Keratinocyte (primary cell): ENCODE measurements around the gene TMA7. TPM values are rescaled to one million over a fixed set of nuclear protein-coding genes. Genes with fewer than 3 reads are reported as not detected.
A peak's percentile ranks its signal among the peaks of the same experiment; 100 is the strongest.
"Not testable (repeated sequence)": the region's sequence is repeated elsewhere in the genome, so short reads cannot be mapped to it uniquely, and the experiment has no call there.

ENCODE experiments used
- DNase-seq: peaks from one replicate; pipeline ENCODE4 v3.0.0-alpha.2; 2011; ENCODE audit warnings: low read depth, missing footprints, low spot score
- FAIRE-seq: peaks from 2 replicates; lab custom pipeline; 2011; peaks lifted over from hg19 to GRCh38; lab: Jason Lieb, UNC
- H2AFZ ChIP-seq: 2 replicates; pipeline ENCODE4 v1.6.0; 2012; ENCODE audit warnings: low read length, control low read depth, inconsistent platforms; ENCODE audit not compliant: control insufficient read depth
- H3K27ac ChIP-seq: 2 replicates; pipeline ENCODE4 v1.5.1; 2011; ENCODE audit warnings: low read length; ENCODE audit not compliant: control insufficient read depth, insufficient read depth
- H3K27me3 ChIP-seq: 3 replicates; pipeline ENCODE4 v1.6.0; 2011; ENCODE audit warnings: low read length; ENCODE audit not compliant: control insufficient read depth, insufficient read depth; ENCODE audit errors: extremely low read depth
- H3K36me3 ChIP-seq, 2 experiments: 2 replicates in 1 of 2; 3 replicates in 1 of 2; pipeline ENCODE4 v1.5.1; 2011; ENCODE audit warnings: low read length in 2 of 2, mild to moderate bottlenecking in 1 of 2; ENCODE audit not compliant: control insufficient read depth in 2 of 2, insufficient read depth in 2 of 2; ENCODE audit errors: extremely low read depth in 1 of 2
- H3K4me1 ChIP-seq: 3 replicates; pipeline ENCODE4 v1.5.1; 2011; ENCODE audit warnings: low read length; ENCODE audit not compliant: control insufficient read depth, insufficient read depth; ENCODE audit errors: extremely low read depth
- H3K4me2 ChIP-seq: 3 replicates; pipeline ENCODE4 v1.6.0; 2011; ENCODE audit warnings: low read depth, low read length; ENCODE audit not compliant: control insufficient read depth, insufficient read depth; ENCODE audit errors: extremely low read depth
- H3K4me3 ChIP-seq, 3 experiments: fragments of 200-600 bp in 1 of 3; sonication (generic) in 1 of 3; 2 replicates in 2 of 3; 3 replicates in 1 of 3; pipeline ENCODE4 v1.5.1; 2011 to 2016; ENCODE audit warnings: low read length in 3 of 3, mild to moderate bottlenecking in 3 of 3, control low read depth in 2 of 3, inconsistent platforms in 1 of 3, low read depth in 1 of 3, mixed read lengths in 1 of 3, mixed run types in 1 of 3, moderate library complexity in 1 of 3; ENCODE audit not compliant: control insufficient read depth in 2 of 3, insufficient read depth in 2 of 3; ENCODE audit errors: extremely low read depth in 1 of 3
- H3K79me2 ChIP-seq: 2 replicates; pipeline ENCODE4 v1.6.0; 2012; ENCODE audit warnings: low read length; ENCODE audit not compliant: control insufficient read depth, insufficient read depth
- H3K9ac ChIP-seq: 3 replicates; pipeline ENCODE4 v1.6.0; 2011; ENCODE audit warnings: low read length; ENCODE audit not compliant: control insufficient read depth, insufficient read depth; ENCODE audit errors: extremely low read depth
- H3K9me1 ChIP-seq: 3 replicates; pipeline ENCODE4 v1.6.0; 2011; ENCODE audit warnings: low read length; ENCODE audit not compliant: control insufficient read depth, insufficient read depth; ENCODE audit errors: extremely low read depth
- H3K9me3 ChIP-seq: 2 replicates; pipeline ENCODE4 v1.5.1; 2012; ENCODE audit warnings: low read depth, low read length; ENCODE audit not compliant: control insufficient read depth
- H4K20me1 ChIP-seq: 3 replicates; pipeline ENCODE4 v1.6.0; 2011; ENCODE audit warnings: low read length; ENCODE audit not compliant: control insufficient read depth, insufficient read depth; ENCODE audit errors: extremely low read depth
- EZH2 ChIP-seq: IDR thresholded peaks from one replicate; pipeline ENCODE4 v1.6.1; 2012; ENCODE audit warnings: inconsistent platforms, mild to moderate bottlenecking, low read length, moderate library complexity
- dilution Hi-C: fragments of 300-500 bp; cut with MboI; formaldehyde crosslinking; loops from one replicate; pipeline ENCODE4 v1.7.0; 2020; ENCODE audit warnings: low sequenced_read_pairs; ENCODE audit not compliant: extremely low pct_ligation_motif_present
- polyA plus RNA-seq, 5 experiments: library from polyadenylated mRNA; depleted of rRNA in 3 of 5; stranded (reverse) in 3 of 5; stranded (forward) in 1 of 5; unstranded in 1 of 5; fragments of >200 nt; gene quantifications; 1 replicate in 1 of 5; 2 replicates in 3 of 5; 3 replicates in 1 of 5; pipeline versions ENCODE4 v1.2.1 to v1.2.3, GENCODE V29; 2011 to 2012; ENCODE audit warnings: missing spikeins in 2 of 5, low read depth in 1 of 5, low replicate concordance in 1 of 5
- TF ChIP-seq, protein P1 (sequence below), 3 experiments: IDR thresholded peaks in 1 of 3; conservative IDR thresholded peaks in 1 of 3; optimal IDR thresholded peaks in 1 of 3; 2 replicates in 2 of 3; 3 replicates in 1 of 3; pipeline versions ENCODE3 to v1.5.1; 2011; ENCODE audit warnings: low read length in 3 of 3, mild to moderate bottlenecking in 3 of 3, moderate library complexity in 2 of 3, control low read depth in 1 of 3, inconsistent platforms in 1 of 3; ENCODE audit not compliant: insufficient read depth in 2 of 3; ENCODE audit errors: extremely low read depth in 1 of 3

TMA7 gene
- polyA plus RNA-seq, 1 donor (not counting 4 experiments of a cell fraction or from before 2014, with no cell fraction given), result 418 TPM

- FAIRE-seq, result peak; percentile 97
- dilution Hi-C loops, result no loop called here
These were observed 39.1 kb upstream of the TMA7 start for GRCh38 chr3:48400824-48401433.

GRCh38 chr3:48401434-48401901 is 38.6 kb upstream of the TMA7 start:
- DNase-seq, H4K20me1 ChIP-seq, H3K79me2 ChIP-seq, H2AFZ ChIP-seq, H3K9me3 ChIP-seq, dilution Hi-C loops, H3K9me1 ChIP-seq, H3K27me3 ChIP-seq: not testable (repeated sequence)
- peak; percentile 29 for FAIRE-seq
- Histone ChIP-seq H3K36me3 (peaks cover 26 to 39% of the 10 kb centered on the region in 2 experiments), H3K4me2 (peak overlapping the region; percentile 78), H3K4me1 (peaks cover 23% of the 10 kb centered on the region), H3K4me3 (peak overlapping the region in 1 of 3 experiments; percentile 32), H3K27ac (peak overlapping the region; percentile 79), H3K9ac (peak overlapping the region; percentile 39)

More at GRCh38 chr3:48400824-48401433, 39.1 kb upstream of the TMA7 start:
- Histone ChIP-seq H3K79me2 (no peaks in the 10 kb centered on the region), H3K4me3 (no peak overlapping the region), H3K27ac (no peak overlapping the region), H3K9me3 (no peaks in the 10 kb centered on the region), H3K9me1 (no peaks in the 10 kb centered on the region), H3K4me2 (no peak overlapping the region), H3K36me3 (peaks cover 21 to 34% of the 10 kb centered on the region in 2 experiments), H3K9ac (no peak overlapping the region), H3K4me1 (peaks cover 23% of the 10 kb centered on the region), H4K20me1 (no peaks in the 10 kb centered on the region), H2AFZ (no peak overlapping the region), H3K27me3 (no peaks in the 10 kb centered on the region)
- DNase-seq, result peak; percentile 65
- no peak for TF ChIP-seq EZH2
- TF ChIP-seq, protein P1, sequence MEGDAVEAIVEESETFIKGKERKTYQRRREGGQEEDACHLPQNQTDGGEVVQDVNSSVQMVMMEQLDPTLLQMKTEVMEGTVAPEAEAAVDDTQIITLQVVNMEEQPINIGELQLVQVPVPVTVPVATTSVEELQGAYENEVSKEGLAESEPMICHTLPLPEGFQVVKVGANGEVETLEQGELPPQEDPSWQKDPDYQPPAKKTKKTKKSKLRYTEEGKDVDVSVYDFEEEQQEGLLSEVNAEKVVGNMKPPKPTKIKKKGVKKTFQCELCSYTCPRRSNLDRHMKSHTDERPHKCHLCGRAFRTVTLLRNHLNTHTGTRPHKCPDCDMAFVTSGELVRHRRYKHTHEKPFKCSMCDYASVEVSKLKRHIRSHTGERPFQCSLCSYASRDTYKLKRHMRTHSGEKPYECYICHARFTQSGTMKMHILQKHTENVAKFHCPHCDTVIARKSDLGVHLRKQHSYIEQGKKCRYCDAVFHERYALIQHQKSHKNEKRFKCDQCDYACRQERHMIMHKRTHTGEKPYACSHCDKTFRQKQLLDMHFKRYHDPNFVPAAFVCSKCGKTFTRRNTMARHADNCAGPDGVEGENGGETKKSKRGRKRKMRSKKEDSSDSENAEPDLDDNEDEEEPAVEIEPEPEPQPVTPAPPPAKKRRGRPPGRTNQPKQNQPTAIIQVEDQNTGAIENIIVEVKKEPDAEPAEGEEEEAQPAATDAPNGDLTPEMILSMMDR (optimal IDR thresholded peaks at IDR 0.05 in 1 of 3, IDR thresholded peaks at IDR 0.05 in 1 of 3, conservative IDR thresholded peaks at IDR 0.05 in 1 of 3; ENCODE audit: extremely low read depth in 1 of 3, insufficient read depth in 2 of 3, low read length in 3 of 3), result peak in 2 of 3 experiments; percentile 70 to 83
